Neural cell (in vitro differentiated cells): ENCODE measurements around the gene PRM2. TPM values are rescaled to one million over a fixed set of nuclear protein-coding genes. Genes with fewer than 3 reads are reported as not detected.

Source experiments
- H2AFZ ChIP-seq: fragments of 200-600, 300-800 bp; sonication (generic), shearing (Covaris generic); 2 replicates; pipeline ENCODE4 v1.6.0; 2014; ENCODE audit warnings: low read depth, mild to moderate bottlenecking, antibody characterized with exemption, low read length, moderate library complexity
- H3F3A ChIP-seq: fragments of 200-600 bp; shearing (Covaris generic); 2 replicates; pipeline ENCODE4 v1.6.1; 2016; ENCODE audit warnings: mild to moderate bottlenecking, moderate library complexity, mixed read lengths, antibody characterized with exemption, low read length; ENCODE audit not compliant: insufficient read depth, poor library complexity, severe bottlenecking
- H3K27ac ChIP-seq: fragments of 200-600, 300-800 bp; sonication (generic), shearing (Covaris generic); 2 replicates; pipeline ENCODE4 v1.5.1; 2014; ENCODE audit warnings: mild to moderate bottlenecking, low read length, moderate library complexity
- H3K27me3 ChIP-seq: fragments of 300-800, 200-600 bp; sonication (generic), shearing (Covaris generic); 2 replicates; pipeline ENCODE4 v1.6.0; 2014; ENCODE audit warnings: mild to moderate bottlenecking, low read depth, low read length, moderate library complexity; ENCODE audit not compliant: insufficient read depth
- H3K36me3 ChIP-seq: fragments of 300-800, 200-600 bp; sonication (generic), shearing (Covaris generic); 2 replicates; pipeline ENCODE4 v1.5.1; 2014; ENCODE audit warnings: mild to moderate bottlenecking, antibody characterized with exemption, low read length, moderate library complexity; ENCODE audit not compliant: insufficient read depth
- H3K4me2 ChIP-seq: fragments of 300-800, 200-600 bp; sonication (generic), shearing (Covaris generic); 2 replicates; pipeline ENCODE4 v1.6.0; 2014; ENCODE audit warnings: mild to moderate bottlenecking, low read length
- H3K4me3 ChIP-seq: fragments of 300-800, 200-600 bp; sonication (generic), shearing (Covaris generic); 2 replicates; pipeline ENCODE4 v1.5.1; 2014; ENCODE audit warnings: mild to moderate bottlenecking, low read length, moderate library complexity
- H3K79me2 ChIP-seq: fragments of 200-600 bp; shearing (Covaris generic); replicated peaks from 2 replicates; pipeline ENCODE4 v1.6.0; 2014; ENCODE audit warnings: mild to moderate bottlenecking, low read length, moderate library complexity; ENCODE audit not compliant: insufficient read depth
- H3K9ac ChIP-seq: fragments of 300-800, 200-600 bp; sonication (generic), shearing (Covaris generic); 2 replicates; pipeline ENCODE4 v1.6.1; 2016; ENCODE audit warnings: mild to moderate bottlenecking, low read length, mixed read lengths
- H3K9me2 ChIP-seq: fragments of 200-600 bp; shearing (Covaris generic); 2 replicates; pipeline ENCODE4 v1.6.1; 2016; ENCODE audit warnings: mild to moderate bottlenecking, low read length, mixed read lengths; ENCODE audit not compliant: insufficient read depth
- H3K9me3 ChIP-seq: fragments of 200-600, 300-800 bp; sonication (generic), shearing (Covaris generic); 2 replicates; pipeline ENCODE4 v1.6.1; 2016; ENCODE audit warnings: mild to moderate bottlenecking, mixed run types, low read length, moderate library complexity, mixed read lengths
- H4K20me1 ChIP-seq: fragments of 200-600 bp; shearing (Covaris generic); 2 replicates; pipeline ENCODE4 v1.6.1; 2016; ENCODE audit warnings: mild to moderate bottlenecking, mixed run types; ENCODE audit not compliant: insufficient read depth
- EP300 ChIP-seq: fragments of 450-650 bp; conservative IDR thresholded peaks from 2 replicates; pipeline ENCODE4 v1.6.1; 2014; ENCODE audit warnings: antibody characterized with exemption, mild to moderate bottlenecking, moderate library complexity; ENCODE audit not compliant: poor library complexity, severe bottlenecking
- EZH2 ChIP-seq: fragments of 200-600, 300-800 bp; shearing (Covaris generic), sonication (generic); IDR thresholded peaks from 2 replicates; pipeline ENCODE4 v1.6.1; 2014; ENCODE audit warnings: antibody characterized with exemption, low read length, borderline replicate concordance, mild to moderate bottlenecking; ENCODE audit not compliant: insufficient read depth, poor library complexity, severe bottlenecking
- MXI1 ChIP-seq: fragments of 450-650 bp; conservative IDR thresholded peaks from 2 replicates; pipeline ENCODE4 v1.6.1; 2014; ENCODE audit warnings: antibody characterized with exemption, mild to moderate bottlenecking; ENCODE audit not compliant: poor library complexity, severe bottlenecking
- POLR2AphosphoS5 ChIP-seq: IDR thresholded peaks from 2 replicates; pipeline ENCODE4 v1.6.1; 2012
- RAD21 ChIP-seq: fragments of 450-650 bp; conservative IDR thresholded peaks from 2 replicates; pipeline ENCODE4 v1.6.1; 2014; ENCODE audit warnings: antibody characterized with exemption, mild to moderate bottlenecking, moderate library complexity
- SMC3 ChIP-seq: fragments of 450-650 bp; conservative IDR thresholded peaks from 2 replicates; pipeline ENCODE4 v1.6.1; 2014; ENCODE audit warnings: antibody characterized with exemption, mild to moderate bottlenecking, moderate library complexity; ENCODE audit not compliant: poor library complexity
- TAF1 ChIP-seq: IDR thresholded peaks from 2 replicates; pipeline ENCODE4 v1.6.1; 2012; ENCODE audit warnings: low read depth
- polyA plus RNA-seq: library from polyadenylated mRNA; depleted of rRNA; stranded (reverse); fragments of >200 nt; gene quantifications from 2 replicates; pipeline ENCODE4 v1.2.3, GENCODE V29; 2014
- TF ChIP-seq, protein P1 (sequence below): fragments of 450-650 bp; IDR thresholded peaks from 2 replicates; pipeline ENCODE4 v1.5.1; 2014; ENCODE audit warnings: antibody characterized with exemption, mild to moderate bottlenecking, moderate library complexity; ENCODE audit not compliant: poor library complexity, severe bottlenecking
- TF ChIP-seq, protein P2 (sequence below): IDR thresholded peaks from 2 replicates; pipeline ENCODE4 v1.6.1; 2012; ENCODE audit warnings: borderline replicate concordance

The PRM2 gene
- polyA plus RNA-seq, 1 donor from 2014 or later = not detected

DNA sequence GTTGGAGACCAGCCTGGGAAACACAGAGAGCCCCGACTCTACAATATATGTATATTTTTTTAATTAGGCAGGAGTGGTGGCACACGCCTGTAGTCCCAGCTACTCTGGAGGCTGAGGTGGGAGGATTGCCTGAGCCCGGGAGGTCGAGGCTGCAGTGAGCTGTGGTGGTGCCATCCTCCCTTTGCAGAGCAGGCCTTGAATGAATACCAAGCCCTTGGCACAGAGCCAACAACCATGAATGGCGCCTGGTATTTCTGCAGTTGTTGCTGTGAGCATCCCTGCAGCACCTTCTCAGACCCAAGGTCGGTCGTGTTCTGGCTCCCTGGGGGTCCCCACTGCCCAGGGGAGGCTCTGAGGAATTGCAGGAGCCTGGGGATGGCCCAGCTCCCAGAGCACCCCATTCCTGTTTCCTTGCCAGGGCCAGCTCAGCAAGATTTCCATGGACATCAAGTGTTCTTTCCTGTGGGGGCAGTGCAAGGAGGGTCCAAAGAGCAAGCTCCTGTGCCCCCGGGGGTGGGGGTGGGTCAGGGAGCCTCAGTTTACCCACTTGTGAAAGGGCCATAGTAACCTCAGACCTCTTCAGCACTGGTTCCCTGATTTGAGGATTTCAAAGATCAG, 43.4 kb upstream of the PRM2 start:
- H3K9me3 ChIP-seq = no peaks in the 10 kb centered on the region
- no peaks in the 10 kb centered on the region for H3F3A ChIP-seq
- H4K20me1 ChIP-seq = no peaks in the 10 kb centered on the region
- H3K27ac ChIP-seq = no peak overlapping the region
- H3K4me2 ChIP-seq = no peak overlapping the region
- no peaks in the 10 kb centered on the region for H3K36me3 ChIP-seq
- H3K9ac ChIP-seq = no peak overlapping the region
- H3K79me2 ChIP-seq = no peaks in the 10 kb centered on the region
- no peaks in the 10 kb centered on the region for H3K9me2 ChIP-seq
- no peak overlapping the region for H2AFZ ChIP-seq
- TF ChIP-seq EP300 (no peak), SMC3 (no peak), RAD21 (no peak), POLR2AphosphoS5 (no peak), TAF1 (no peak), EZH2 (no peak), MXI1 (no peak)
- TF ChIP-seq, protein P1, sequence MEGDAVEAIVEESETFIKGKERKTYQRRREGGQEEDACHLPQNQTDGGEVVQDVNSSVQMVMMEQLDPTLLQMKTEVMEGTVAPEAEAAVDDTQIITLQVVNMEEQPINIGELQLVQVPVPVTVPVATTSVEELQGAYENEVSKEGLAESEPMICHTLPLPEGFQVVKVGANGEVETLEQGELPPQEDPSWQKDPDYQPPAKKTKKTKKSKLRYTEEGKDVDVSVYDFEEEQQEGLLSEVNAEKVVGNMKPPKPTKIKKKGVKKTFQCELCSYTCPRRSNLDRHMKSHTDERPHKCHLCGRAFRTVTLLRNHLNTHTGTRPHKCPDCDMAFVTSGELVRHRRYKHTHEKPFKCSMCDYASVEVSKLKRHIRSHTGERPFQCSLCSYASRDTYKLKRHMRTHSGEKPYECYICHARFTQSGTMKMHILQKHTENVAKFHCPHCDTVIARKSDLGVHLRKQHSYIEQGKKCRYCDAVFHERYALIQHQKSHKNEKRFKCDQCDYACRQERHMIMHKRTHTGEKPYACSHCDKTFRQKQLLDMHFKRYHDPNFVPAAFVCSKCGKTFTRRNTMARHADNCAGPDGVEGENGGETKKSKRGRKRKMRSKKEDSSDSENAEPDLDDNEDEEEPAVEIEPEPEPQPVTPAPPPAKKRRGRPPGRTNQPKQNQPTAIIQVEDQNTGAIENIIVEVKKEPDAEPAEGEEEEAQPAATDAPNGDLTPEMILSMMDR = no peak
- TF ChIP-seq, protein P2, sequence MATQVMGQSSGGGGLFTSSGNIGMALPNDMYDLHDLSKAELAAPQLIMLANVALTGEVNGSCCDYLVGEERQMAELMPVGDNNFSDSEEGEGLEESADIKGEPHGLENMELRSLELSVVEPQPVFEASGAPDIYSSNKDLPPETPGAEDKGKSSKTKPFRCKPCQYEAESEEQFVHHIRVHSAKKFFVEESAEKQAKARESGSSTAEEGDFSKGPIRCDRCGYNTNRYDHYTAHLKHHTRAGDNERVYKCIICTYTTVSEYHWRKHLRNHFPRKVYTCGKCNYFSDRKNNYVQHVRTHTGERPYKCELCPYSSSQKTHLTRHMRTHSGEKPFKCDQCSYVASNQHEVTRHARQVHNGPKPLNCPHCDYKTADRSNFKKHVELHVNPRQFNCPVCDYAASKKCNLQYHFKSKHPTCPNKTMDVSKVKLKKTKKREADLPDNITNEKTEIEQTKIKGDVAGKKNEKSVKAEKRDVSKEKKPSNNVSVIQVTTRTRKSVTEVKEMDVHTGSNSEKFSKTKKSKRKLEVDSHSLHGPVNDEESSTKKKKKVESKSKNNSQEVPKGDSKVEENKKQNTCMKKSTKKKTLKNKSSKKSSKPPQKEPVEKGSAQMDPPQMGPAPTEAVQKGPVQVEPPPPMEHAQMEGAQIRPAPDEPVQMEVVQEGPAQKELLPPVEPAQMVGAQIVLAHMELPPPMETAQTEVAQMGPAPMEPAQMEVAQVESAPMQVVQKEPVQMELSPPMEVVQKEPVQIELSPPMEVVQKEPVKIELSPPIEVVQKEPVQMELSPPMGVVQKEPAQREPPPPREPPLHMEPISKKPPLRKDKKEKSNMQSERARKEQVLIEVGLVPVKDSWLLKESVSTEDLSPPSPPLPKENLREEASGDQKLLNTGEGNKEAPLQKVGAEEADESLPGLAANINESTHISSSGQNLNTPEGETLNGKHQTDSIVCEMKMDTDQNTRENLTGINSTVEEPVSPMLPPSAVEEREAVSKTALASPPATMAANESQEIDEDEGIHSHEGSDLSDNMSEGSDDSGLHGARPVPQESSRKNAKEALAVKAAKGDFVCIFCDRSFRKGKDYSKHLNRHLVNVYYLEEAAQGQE = no peak
- no peak overlapping the region for H3K4me3 ChIP-seq
- no peaks in the 10 kb centered on the region for H3K27me3 ChIP-seq

DNA sequence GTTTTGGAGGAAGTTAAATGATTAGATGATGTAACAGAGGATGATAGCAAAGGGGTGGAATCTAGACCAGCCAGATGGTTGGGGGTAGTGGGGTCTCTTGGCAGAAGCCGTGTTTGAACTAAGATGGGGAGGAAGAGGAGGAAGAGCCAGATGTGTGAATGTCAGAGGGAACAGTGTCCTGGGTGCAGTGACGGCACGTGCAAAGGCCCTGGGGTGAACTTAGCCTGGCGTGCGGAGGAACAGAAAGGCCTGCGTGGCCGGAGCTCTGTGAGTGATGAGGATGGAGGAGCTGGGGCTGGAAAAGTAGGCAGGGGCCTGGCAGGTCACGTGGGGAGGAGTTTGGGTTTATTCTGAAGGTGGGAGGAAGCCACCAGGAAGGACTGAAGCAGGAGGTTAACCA, 42.5 kb upstream of the PRM2 start:
- Histone ChIP-seq H3K9me3 (no peaks in the 10 kb centered on the region), H3K4me3 (no peak overlapping the region), H3F3A (no peaks in the 10 kb centered on the region), H3K9ac (no peak overlapping the region), H3K79me2 (no peaks in the 10 kb centered on the region), H2AFZ (no peak overlapping the region), H3K9me2 (no peaks in the 10 kb centered on the region), H3K27ac (no peak overlapping the region), H3K27me3 (no peaks in the 10 kb centered on the region), H3K4me2 (no peak overlapping the region), H3K36me3 (no peaks in the 10 kb centered on the region), H4K20me1 (no peaks in the 10 kb centered on the region)
- TF ChIP-seq RAD21 (no peak), TAF1 (no peak)
